Parathyroid adenoma (tissue), 2 donors: ENCODE results near the gene NUP210.

ENCODE experiments used
- H2AFZ ChIP-seq: fragments of 300-600 bp; sonication (generic); one replicate; pipeline ENCODE4 v1.7.0; 2017; ENCODE audit warnings: antibody characterized with exemption, mild to moderate bottlenecking
- H3K27ac ChIP-seq: fragments of 300-600 bp; sonication (generic); one replicate; pipeline ENCODE4 v1.7.0; 2017
- H3K27me3 ChIP-seq: fragments of 300-600 bp; sonication (generic); one replicate; pipeline ENCODE4 v1.7.0; 2017; ENCODE audit warnings: low read length; ENCODE audit not compliant: control insufficient read depth, insufficient read depth
- H3K36me3 ChIP-seq: fragments of 300-600 bp; sonication (generic); one replicate; pipeline ENCODE4 v1.7.0; 2017; ENCODE audit warnings: low read length; ENCODE audit not compliant: control insufficient read depth, insufficient read depth
- H3K4me1 ChIP-seq: fragments of 300-600 bp; sonication (generic); one replicate; pipeline ENCODE4 v1.7.0; 2017; ENCODE audit warnings: control low read depth
- H3K4me2 ChIP-seq: fragments of 300-600 bp; sonication (generic); one replicate; pipeline ENCODE4 v1.7.0; 2017; ENCODE audit warnings: low read length
- H3K4me3 ChIP-seq: fragments of 300-600 bp; sonication (generic); one replicate; pipeline ENCODE4 v1.7.0; 2017; ENCODE audit warnings: low read depth, low read length
- H3K79me2 ChIP-seq: fragments of 300-600 bp; sonication (generic); one replicate; pipeline ENCODE4 v1.7.0; 2017; ENCODE audit warnings: control low read depth
- H3K9ac ChIP-seq: fragments of 300-600 bp; sonication (generic); one replicate; pipeline ENCODE4 v1.7.0; 2017; ENCODE audit warnings: mild to moderate bottlenecking
- H3K9me3 ChIP-seq: fragments of 300-600 bp; sonication (generic); one replicate; pipeline ENCODE4 v1.7.0; 2017; ENCODE audit warnings: low read length; ENCODE audit not compliant: control insufficient read depth
- TF ChIP-seq, protein P1 (sequence below): fragments of 300-600 bp; sonication (generic); IDR thresholded peaks from one replicate; pipeline ENCODE4 v1.7.0; 2017; ENCODE audit warnings: antibody characterized with exemption, mild to moderate bottlenecking
- donor health status: primary hyperparathyroidism.

NUP210 gene

DNA sequence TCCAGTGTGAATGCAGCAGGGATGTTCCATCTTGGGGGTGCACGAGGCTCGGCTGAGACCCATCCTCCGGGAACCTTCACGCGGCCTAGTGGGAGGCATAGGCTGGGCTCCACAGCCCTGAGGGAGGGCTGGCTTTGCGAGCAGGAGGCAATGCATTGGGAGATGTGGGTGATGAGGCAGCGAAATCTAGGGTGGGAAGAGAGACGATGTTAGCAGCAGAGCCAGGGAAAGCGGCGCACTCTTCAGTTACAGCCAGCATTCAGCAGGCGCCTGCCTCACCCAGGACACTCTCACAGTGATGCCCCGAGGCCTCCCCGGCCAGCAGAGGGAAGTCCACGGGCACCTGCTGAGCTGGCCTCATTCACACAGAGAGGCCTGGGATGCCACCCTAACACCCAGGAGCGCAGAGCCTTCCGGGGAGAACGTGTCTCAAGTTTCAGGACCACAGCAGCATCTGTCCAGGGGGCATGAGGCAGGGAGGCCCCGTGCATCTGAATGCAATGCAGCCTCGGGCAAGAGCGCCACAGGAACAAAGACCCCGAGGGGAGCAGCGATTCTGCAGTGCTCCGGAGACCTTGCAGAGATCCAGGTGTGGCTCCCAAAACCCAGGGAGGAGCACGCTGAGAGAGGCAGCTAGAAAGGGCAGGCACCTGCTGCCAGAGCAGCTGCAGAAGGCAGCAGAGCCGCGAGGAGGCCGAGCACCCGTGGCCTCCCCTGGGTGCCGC lies 102.4 kb downstream of the NUP210 start:
- H3K4me1 ChIP-seq, result no peaks in the 10 kb centered on the region
- no peak overlapping the region for H3K9ac ChIP-seq
- no peak overlapping the region for H3K27ac ChIP-seq
- H2AFZ ChIP-seq, result no peak overlapping the region
- H3K36me3 ChIP-seq, result no peaks in the 10 kb centered on the region
- TF ChIP-seq, protein P1, sequence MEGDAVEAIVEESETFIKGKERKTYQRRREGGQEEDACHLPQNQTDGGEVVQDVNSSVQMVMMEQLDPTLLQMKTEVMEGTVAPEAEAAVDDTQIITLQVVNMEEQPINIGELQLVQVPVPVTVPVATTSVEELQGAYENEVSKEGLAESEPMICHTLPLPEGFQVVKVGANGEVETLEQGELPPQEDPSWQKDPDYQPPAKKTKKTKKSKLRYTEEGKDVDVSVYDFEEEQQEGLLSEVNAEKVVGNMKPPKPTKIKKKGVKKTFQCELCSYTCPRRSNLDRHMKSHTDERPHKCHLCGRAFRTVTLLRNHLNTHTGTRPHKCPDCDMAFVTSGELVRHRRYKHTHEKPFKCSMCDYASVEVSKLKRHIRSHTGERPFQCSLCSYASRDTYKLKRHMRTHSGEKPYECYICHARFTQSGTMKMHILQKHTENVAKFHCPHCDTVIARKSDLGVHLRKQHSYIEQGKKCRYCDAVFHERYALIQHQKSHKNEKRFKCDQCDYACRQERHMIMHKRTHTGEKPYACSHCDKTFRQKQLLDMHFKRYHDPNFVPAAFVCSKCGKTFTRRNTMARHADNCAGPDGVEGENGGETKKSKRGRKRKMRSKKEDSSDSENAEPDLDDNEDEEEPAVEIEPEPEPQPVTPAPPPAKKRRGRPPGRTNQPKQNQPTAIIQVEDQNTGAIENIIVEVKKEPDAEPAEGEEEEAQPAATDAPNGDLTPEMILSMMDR, result no peak
- H3K9me3 ChIP-seq, result no peaks in the 10 kb centered on the region
- H3K79me2 ChIP-seq, result no peaks in the 10 kb centered on the region
- no peak overlapping the region for H3K4me3 ChIP-seq
- H3K4me2 ChIP-seq, result no peak overlapping the region
- no peaks in the 10 kb centered on the region for H3K27me3 ChIP-seq

DNA sequence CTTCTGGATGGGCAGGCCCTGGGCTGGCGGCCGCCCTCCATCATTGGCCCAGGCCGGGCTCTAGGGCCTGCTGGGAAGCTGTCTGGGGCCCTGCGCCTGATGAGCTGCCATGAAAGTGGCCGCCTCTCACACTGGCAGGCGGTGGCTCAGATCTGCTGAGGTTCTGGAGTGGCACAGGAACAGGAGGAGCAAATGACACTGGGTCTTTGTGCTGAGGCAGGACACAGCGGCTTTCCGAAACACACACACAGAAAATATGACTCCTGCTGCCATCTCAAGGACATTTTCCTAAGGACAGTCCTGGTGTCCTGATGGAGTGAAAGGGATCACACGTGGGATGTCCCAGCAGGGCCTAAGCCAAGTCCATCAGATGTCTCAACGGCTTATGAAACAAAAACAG lies 103.5 kb downstream of the NUP210 start:
- H3K4me3 ChIP-seq, result no peak overlapping the region
- H3K36me3 ChIP-seq, result no peaks in the 10 kb centered on the region
- H3K4me1 ChIP-seq, result no peaks in the 10 kb centered on the region
- no peak overlapping the region for H3K27ac ChIP-seq
- no peak overlapping the region for H3K9ac ChIP-seq
- TF ChIP-seq, protein P1, result no peak
- H2AFZ ChIP-seq, result no peak overlapping the region
- H3K4me2 ChIP-seq, result no peak overlapping the region
- no peaks in the 10 kb centered on the region for H3K79me2 ChIP-seq
- no peaks in the 10 kb centered on the region for H3K9me3 ChIP-seq
- H3K27me3 ChIP-seq, result no peaks in the 10 kb centered on the region

GRCh38 chr3:13314877-13315276 lies 105.2 kb downstream of the NUP210 start:
- Histone ChIP-seq H3K4me3 (no peak overlapping the region), H3K79me2 (no peaks in the 10 kb centered on the region), H3K36me3 (no peaks in the 10 kb centered on the region), H3K9ac (no peak overlapping the region), H2AFZ (no peak overlapping the region), H3K4me2 (no peak overlapping the region), H3K4me1 (no peaks in the 10 kb centered on the region), H3K27me3 (no peaks in the 10 kb centered on the region), H3K9me3 (no peaks in the 10 kb centered on the region), H3K27ac (no peak overlapping the region)
- TF ChIP-seq, protein P1, result no peak

GRCh38 chr3:13313813-13314212 lies 106.3 kb downstream of the NUP210 start:
- TF ChIP-seq, protein P1, result no peak

GRCh38 chr3:13309004-13309403 lies 111.1 kb downstream of the NUP210 start:
- H3K4me3 ChIP-seq, result no peak overlapping the region
- H3K27me3 ChIP-seq, result no peaks in the 10 kb centered on the region
- no peaks in the 10 kb centered on the region for H3K9me3 ChIP-seq
- H2AFZ ChIP-seq, result no peak overlapping the region
- no peak overlapping the region for H3K27ac ChIP-seq
- H3K4me2 ChIP-seq, result no peak overlapping the region
- H3K79me2 ChIP-seq, result no peaks in the 10 kb centered on the region
- TF ChIP-seq, protein P1, result no peak
- no peaks in the 10 kb centered on the region for H3K4me1 ChIP-seq
- H3K9ac ChIP-seq, result no peak overlapping the region
- no peaks in the 10 kb centered on the region for H3K36me3 ChIP-seq

More at GRCh38 chr3:13313813-13314212, 106.3 kb downstream of the NUP210 start:
- no peak overlapping the region for H2AFZ ChIP-seq
- H3K27ac ChIP-seq, result no peak overlapping the region
- H3K9me3 ChIP-seq, result no peaks in the 10 kb centered on the region
- no peak overlapping the region for H3K4me2 ChIP-seq
- H3K36me3 ChIP-seq, result no peaks in the 10 kb centered on the region
- no peaks in the 10 kb centered on the region for H3K79me2 ChIP-seq
- no peaks in the 10 kb centered on the region for H3K27me3 ChIP-seq
- H3K4me1 ChIP-seq, result no peaks in the 10 kb centered on the region
- H3K4me3 ChIP-seq, result no peak overlapping the region
- H3K9ac ChIP-seq, result no peak overlapping the region
